Karpas-422 (cell line): ENCODE results near the gene DDX21. TPM values are rescaled to one million over a fixed set of nuclear protein-coding genes. Genes with fewer than 3 reads are reported as not detected.
A peak's percentile ranks its signal among the peaks of the same experiment; 100 is the strongest.
"Not testable (repeated sequence)": the region's sequence is repeated elsewhere in the genome, so short reads cannot be mapped to it uniquely, and the experiment has no call there.

ENCODE experiments used
- DNase-seq: peaks from one replicate; pipeline ENCODE4 v3.0.0-alpha.2; 2015
- H2AFZ ChIP-seq: fragments of 200-600 bp; sonication (generic); 2 replicates; pipeline ENCODE4 v1.6.1; 2014; ENCODE audit warnings: antibody characterized with exemption, low read length, mixed read lengths
- H3K27ac ChIP-seq: fragments of 200-600 bp; sonication (generic); 2 replicates; pipeline ENCODE4 v1.5.1; 2014; ENCODE audit warnings: mild to moderate bottlenecking, low read length, moderate library complexity
- H3K27me3 ChIP-seq: fragments of 200-600 bp; sonication (generic); 2 replicates; pipeline ENCODE4 v1.6.1; 2014; ENCODE audit warnings: low read length, mixed read lengths
- H3K36me3 ChIP-seq: fragments of 200-600 bp; sonication (generic); 2 replicates; pipeline ENCODE4 v1.6.1; 2014; ENCODE audit warnings: low read length, mixed read lengths; ENCODE audit not compliant: insufficient read depth
- H3K4me1 ChIP-seq: fragments of 200-600 bp; sonication (generic); 2 replicates; pipeline ENCODE4 v1.6.1; 2014; ENCODE audit warnings: mild to moderate bottlenecking, low read length, mixed read lengths
- H3K4me2 ChIP-seq: fragments of 200-600 bp; sonication (generic); 2 replicates; pipeline ENCODE4 v1.6.1; 2014; ENCODE audit warnings: low read length, low read depth, mild to moderate bottlenecking; ENCODE audit not compliant: poor library complexity, severe bottlenecking
- H3K4me3 ChIP-seq: fragments of 200-600 bp; sonication (generic); 2 replicates; pipeline ENCODE4 v1.5.1; 2014; ENCODE audit warnings: mild to moderate bottlenecking, antibody characterized with exemption, low read length, mixed read lengths
- H3K79me2 ChIP-seq: fragments of 200-600 bp; sonication (generic); 2 replicates; pipeline ENCODE4 v1.6.1; 2014; ENCODE audit warnings: mild to moderate bottlenecking, low read length, mixed read lengths
- H3K9ac ChIP-seq: fragments of 200-600 bp; sonication (generic); 2 replicates; pipeline ENCODE4 v1.6.0; 2014; ENCODE audit warnings: low read length
- H3K9me2 ChIP-seq: fragments of 200-600 bp; sonication (generic), shearing (Covaris generic); replicated peaks from 2 replicates; pipeline ENCODE4 v1.6.0; 2014; ENCODE audit warnings: mild to moderate bottlenecking, low read length, moderate library complexity; ENCODE audit not compliant: insufficient read depth
- H3K9me3 ChIP-seq: fragments of 300-700, 200-600 bp; sonication (generic); 2 replicates; pipeline ENCODE4 v1.6.1; 2014; ENCODE audit warnings: low read length, mixed read lengths
- H4K20me1 ChIP-seq: fragments of 200-600 bp; sonication (generic); 2 replicates; pipeline ENCODE4 v1.6.1; 2014; ENCODE audit warnings: mild to moderate bottlenecking, antibody characterized with exemption, low read length, low read depth; ENCODE audit not compliant: insufficient read depth
- total RNA-seq: library from RNA; depleted of rRNA; stranded (reverse); fragments of >200 nt; shearing (Covaris generic); gene quantifications from 2 replicates; pipeline ENCODE4 v1.2.3, GENCODE V29; 2014; ENCODE audit warnings: low replicate concordance; rRNA removed

The DDX21 gene
- total RNA-seq: 87.0 and 89.8 TPM in 2 replicates

DNA sequence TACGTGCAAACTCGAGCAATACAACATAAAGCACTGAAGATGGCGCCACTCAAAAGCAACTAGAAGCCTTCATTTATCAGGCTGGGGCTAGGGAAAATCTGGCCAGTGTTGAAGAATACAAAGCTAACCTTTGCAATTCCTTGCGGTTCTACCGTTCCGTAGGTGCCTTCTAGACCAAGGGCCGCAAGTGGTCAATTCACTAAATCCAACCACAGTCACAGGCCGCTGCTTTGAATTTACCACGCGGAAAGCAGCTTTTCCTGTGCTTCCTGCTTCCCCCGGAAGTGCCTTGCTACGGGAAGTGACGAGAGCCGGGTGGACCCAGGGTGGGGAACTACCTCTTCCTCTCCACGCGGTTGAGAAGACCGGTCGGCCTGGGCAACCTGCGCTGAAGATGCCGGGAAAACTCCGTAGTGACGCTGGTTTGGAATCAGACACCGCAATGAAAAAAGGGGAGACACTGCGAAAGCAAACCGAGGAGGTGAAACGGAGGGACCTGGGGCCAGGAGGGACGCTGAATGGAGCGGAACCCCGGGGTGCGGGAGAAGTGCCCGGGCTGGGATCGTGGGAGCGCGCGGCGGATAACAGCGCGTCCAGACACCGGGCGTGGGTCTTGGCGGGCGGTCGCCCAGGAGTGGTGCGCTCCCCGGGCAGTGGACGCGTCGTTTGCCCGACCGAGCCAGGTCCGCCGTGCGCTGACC lies at the start of gene DDX21:
TSS of gene DDX21 (plus strand) at position 339 of the 701 bp plus-strand sequence. CDS start at position 395, 56 bp downstream.
- peak within 1 kb of the TSS; percentile 88 for H3K27ac ChIP-seq
- DNase-seq: peak; percentile 98
- H3K27me3 ChIP-seq: no peaks in the 10 kb centered on the region
- H3K9me2 ChIP-seq: no peaks in the 10 kb centered on the region
- H3K36me3 ChIP-seq: peaks cover 38% of the 10 kb centered on the region
- H3K9me3 ChIP-seq: no peaks in the 10 kb centered on the region
- peaks cover 68% of the 10 kb centered on the region for H3K79me2 ChIP-seq
- peak within 1 kb of the TSS; percentile 95 for H3K9ac ChIP-seq
- H3K4me3 ChIP-seq: peak within 1 kb of the TSS; percentile 92
- peaks cover 26% of the 10 kb centered on the region for H3K4me1 ChIP-seq
- peak within 1 kb of the TSS; percentile 19; the same call in 1 of the 2 replicates for H2AFZ ChIP-seq
- H3K4me2 ChIP-seq: peak within 1 kb of the TSS; percentile 86
- H4K20me1 ChIP-seq: peaks cover 34% of the 10 kb centered on the region

DNA sequence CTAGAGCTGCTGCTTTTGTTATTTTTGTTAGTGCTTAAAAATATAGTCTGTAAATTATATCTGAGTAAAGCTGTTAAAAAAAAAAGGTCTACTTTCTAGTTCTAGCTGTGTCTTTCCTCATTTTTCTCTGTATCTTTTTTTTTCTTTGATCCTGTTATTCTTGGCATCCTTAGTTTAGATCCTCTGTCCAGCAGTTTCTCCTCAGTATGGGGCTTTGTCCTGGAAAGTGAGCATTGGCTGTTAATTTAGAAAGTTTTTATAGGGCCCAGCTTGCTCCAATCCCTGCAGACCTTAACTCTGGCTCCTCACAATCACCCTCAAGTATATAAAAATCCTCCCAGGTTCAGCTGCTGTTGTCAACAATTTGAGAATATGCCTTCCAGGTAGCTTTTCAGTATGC lies 31.4 kb upstream of the DDX21 start:
- Histone ChIP-seq H3K27me3 (no peaks in the 10 kb centered on the region), H3K9me2 (no peaks in the 10 kb centered on the region), H2AFZ (no peak overlapping the region), H3K4me1 (no peaks in the 10 kb centered on the region), H3K4me3 (no peak overlapping the region), H3K4me2 (no peak overlapping the region), H4K20me1 (no peaks in the 10 kb centered on the region), H3K27ac (no peak overlapping the region), H3K79me2 (peaks cover 64% of the 10 kb centered on the region), H3K36me3 (peaks cover 16% of the 10 kb centered on the region), H3K9me3 (no peaks in the 10 kb centered on the region), H3K9ac (no peak overlapping the region)
- no peak for DNase-seq

DNA sequence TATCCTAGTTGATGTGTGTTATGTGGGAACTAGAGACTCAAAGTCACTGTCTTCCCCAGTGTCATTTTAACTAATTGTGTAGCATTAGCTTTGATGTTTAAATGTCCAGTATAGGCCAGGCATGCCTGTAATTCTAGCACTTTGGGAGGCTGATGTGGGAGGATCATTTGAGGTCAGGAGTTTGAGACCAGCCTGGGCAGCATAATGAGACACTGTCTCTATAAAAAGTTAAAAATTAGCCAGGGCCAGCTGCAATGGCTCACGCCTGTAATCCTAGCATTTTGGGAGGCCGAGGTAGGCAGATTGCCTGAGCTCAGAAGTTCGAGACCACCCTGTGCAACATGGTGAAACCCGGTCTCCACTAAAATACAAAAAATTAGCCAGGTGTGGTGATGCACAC lies 30.5 kb upstream of the DDX21 start:
- H3K27ac ChIP-seq: no peak overlapping the region
- H4K20me1 ChIP-seq: no peaks in the 10 kb centered on the region
- no peaks in the 10 kb centered on the region for H3K4me1 ChIP-seq
- H3K36me3 ChIP-seq: peaks cover 14% of the 10 kb centered on the region
- DNase-seq: no peak
- H3K79me2 ChIP-seq: peaks cover 60% of the 10 kb centered on the region
- no peak overlapping the region for H3K4me2 ChIP-seq
- H3K4me3 ChIP-seq: no peak overlapping the region
- no peaks in the 10 kb centered on the region for H3K27me3 ChIP-seq
- no peak overlapping the region for H3K9ac ChIP-seq
- H2AFZ ChIP-seq: no peak overlapping the region
- H3K9me3 ChIP-seq: no peaks in the 10 kb centered on the region
- H3K9me2 ChIP-seq: no peaks in the 10 kb centered on the region

DNA sequence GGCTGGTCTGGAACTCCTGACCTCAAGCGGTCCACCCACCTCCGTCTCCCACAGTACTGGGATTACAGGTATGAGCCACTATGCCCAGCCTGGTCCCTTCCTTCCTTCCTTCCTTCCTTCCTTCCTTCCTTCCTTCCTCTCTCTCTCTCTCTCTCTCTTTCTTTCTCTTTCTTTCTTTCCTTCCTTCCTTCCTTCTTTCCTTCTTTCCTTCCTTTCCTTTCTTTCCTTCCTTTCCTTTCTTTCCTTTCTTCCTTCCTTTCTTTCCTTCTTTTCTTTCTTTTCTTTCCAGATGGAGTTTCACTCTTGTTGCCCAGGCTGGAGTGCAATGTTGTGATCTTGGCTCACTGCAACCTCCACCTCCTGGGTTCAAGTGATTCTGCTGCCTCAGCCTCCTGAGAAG lies 26.8 kb upstream of the DDX21 start:
- Histone ChIP-seq H3K79me2 (peaks cover 49% of the 10 kb centered on the region), H3K36me3 (peaks cover 16% of the 10 kb centered on the region; the same call in 1 of the 2 replicates)
- H3K4me3 ChIP-seq, H3K9ac ChIP-seq, DNase-seq, H3K4me1 ChIP-seq, H2AFZ ChIP-seq, H3K27ac ChIP-seq, H4K20me1 ChIP-seq, H3K9me3 ChIP-seq, H3K4me2 ChIP-seq, H3K27me3 ChIP-seq, H3K9me2 ChIP-seq: not testable (repeated sequence)

DNA sequence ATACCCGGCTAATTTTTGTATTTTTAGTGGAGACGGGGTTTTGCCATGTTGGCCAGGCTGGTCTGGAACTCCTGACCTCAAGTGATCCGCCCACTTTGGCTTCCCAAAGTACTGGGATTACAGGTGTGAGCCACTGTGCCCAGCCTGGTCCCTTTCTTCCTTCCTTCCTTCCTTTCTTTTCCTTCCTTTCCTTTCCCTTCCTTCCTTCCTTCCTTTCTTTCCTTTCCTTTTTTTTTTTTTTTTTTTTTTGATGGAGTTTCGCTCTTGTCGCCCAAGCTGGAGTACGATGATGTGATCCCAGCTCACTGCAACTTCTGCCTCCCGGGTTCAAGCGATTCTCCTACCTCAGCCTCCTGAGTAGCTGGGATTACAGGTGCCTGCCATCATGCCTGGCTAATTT lies 26.1 kb upstream of the DDX21 start:
- peaks cover 46% of the 10 kb centered on the region for H3K79me2 ChIP-seq
- H3K27me3 ChIP-seq: not testable (repeated sequence)

DNA sequence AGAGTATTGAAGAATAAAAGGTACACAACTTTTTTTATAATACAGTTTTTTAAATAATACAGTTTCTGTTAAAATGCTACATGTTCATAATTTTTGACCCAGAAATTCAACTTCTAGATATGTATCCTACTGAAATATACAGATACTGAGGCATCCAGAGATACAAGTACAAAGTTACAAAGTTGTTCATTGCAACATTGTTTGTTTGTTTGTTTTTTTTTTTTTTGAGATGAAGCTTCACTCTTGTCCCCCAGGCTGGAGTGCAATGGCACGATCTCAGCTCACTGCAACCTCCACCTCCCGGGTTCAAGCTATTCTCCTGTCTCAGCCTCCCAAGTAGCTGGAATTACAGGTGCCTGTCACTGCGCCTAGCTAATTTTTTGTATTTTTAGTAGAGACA lies 23.1 kb upstream of the DDX21 start:
- not testable (repeated sequence) for H3K4me2 ChIP-seq, H3K27me3 ChIP-seq, H3K9me2 ChIP-seq, H3K27ac ChIP-seq, H3K9me3 ChIP-seq, H3K9ac ChIP-seq, H3K4me3 ChIP-seq, H3K4me1 ChIP-seq, H2AFZ ChIP-seq, H4K20me1 ChIP-seq, DNase-seq
- peaks cover 24% of the 10 kb centered on the region for H3K79me2 ChIP-seq
- H3K36me3 ChIP-seq: peaks cover 24% of the 10 kb centered on the region; the same call in 1 of the 2 replicates

More for the DNA sequence above, 26.1 kb upstream of the DDX21 start:
- H3K9me3 ChIP-seq, H3K9ac ChIP-seq, H2AFZ ChIP-seq, H4K20me1 ChIP-seq, H3K4me2 ChIP-seq, H3K4me1 ChIP-seq, H3K27ac ChIP-seq, H3K9me2 ChIP-seq, H3K4me3 ChIP-seq, DNase-seq: not testable (repeated sequence)
- H3K36me3 ChIP-seq: peaks cover 18% of the 10 kb centered on the region; the same call in 1 of the 2 replicates

DNA sequence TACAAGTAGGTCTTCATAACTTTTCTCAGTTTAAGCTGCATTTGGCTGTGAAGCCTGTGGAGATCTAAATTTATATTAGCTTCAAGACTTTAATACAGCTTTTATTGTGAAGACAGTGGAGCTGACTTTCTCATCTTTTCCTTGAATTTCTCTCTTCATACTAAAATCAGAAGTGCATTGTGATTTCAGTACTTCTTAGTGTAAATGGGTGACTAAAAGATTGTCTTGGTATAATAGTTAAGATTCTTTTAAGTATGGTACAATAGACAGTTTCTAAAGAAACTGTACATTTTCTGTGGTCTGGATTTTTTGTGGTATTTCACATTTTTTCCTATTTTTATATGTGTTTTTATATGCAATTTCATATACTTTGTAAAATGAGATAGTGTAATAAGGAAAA lies 21.0 kb upstream of the DDX21 start:
- peaks cover 39% of the 10 kb centered on the region; the same call in 1 of the 2 replicates for H3K36me3 ChIP-seq
- H2AFZ ChIP-seq: no peak overlapping the region
- no peaks in the 10 kb centered on the region for H4K20me1 ChIP-seq

DNA sequence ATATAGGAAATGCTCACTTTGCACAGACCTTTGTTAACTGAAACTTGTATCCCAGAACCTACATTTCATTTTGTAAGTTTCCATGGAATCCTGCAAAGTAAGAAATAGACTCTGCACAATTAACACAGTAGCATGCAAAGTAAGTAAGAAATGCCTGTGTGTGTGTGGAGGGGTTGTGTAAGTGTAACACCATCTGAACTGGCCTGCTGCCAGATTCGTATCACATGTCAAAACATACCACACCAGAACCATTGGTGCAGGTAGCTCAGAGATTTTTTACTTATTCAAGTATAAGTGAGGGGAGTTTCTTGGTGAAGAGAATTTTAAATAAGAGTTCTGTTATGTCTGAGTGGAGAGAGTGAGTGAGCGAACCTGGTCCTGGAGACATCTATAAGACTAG lies 17.9 kb upstream of the DDX21 start:
- Histone ChIP-seq H3K9me3 (no peaks in the 10 kb centered on the region), H3K27ac (no peak overlapping the region), H3K4me3 (no peak overlapping the region), H3K27me3 (no peaks in the 10 kb centered on the region), H3K4me2 (no peak overlapping the region), H3K79me2 (peaks cover 33% of the 10 kb centered on the region), H3K9me2 (no peaks in the 10 kb centered on the region), H4K20me1 (no peaks in the 10 kb centered on the region), H3K9ac (no peak overlapping the region), H3K36me3 (peaks cover 45% of the 10 kb centered on the region; the same call in 1 of the 2 replicates), H3K4me1 (no peaks in the 10 kb centered on the region), H2AFZ (no peak overlapping the region)
- DNase-seq: no peak

More for the DNA sequence above, 21.0 kb upstream of the DDX21 start:
- DNase-seq: no peak
- peaks cover 42% of the 10 kb centered on the region for H3K79me2 ChIP-seq
- no peaks in the 10 kb centered on the region for H3K27me3 ChIP-seq
- H3K4me1 ChIP-seq: no peaks in the 10 kb centered on the region
- no peak overlapping the region for H3K4me2 ChIP-seq
- H3K9ac ChIP-seq: no peak overlapping the region
- H3K9me2 ChIP-seq: no peaks in the 10 kb centered on the region
- H3K4me3 ChIP-seq: no peak overlapping the region
- no peak overlapping the region for H3K27ac ChIP-seq
- no peaks in the 10 kb centered on the region for H3K9me3 ChIP-seq
